Epidermal melanocyte (primary cell): ENCODE data around the gene SKIC3.

Experiments used
- DNase-seq: peaks from one replicate; pipeline ENCODE4 v3.0.0; 2011; ENCODE audit warnings: low spot score; ENCODE audit not compliant: insufficient read length

SKIC3 gene

GRCh38 chr5:95531491-95531890 is 23.3 kb downstream of the SKIC3 start:
- no peak for DNase-seq

- no peak for DNase-seq
Observed at GRCh38 chr5:95530416-95530815, 24.4 kb downstream of the SKIC3 start.

GRCh38 chr5:95528565-95528964 is 26.2 kb downstream of the SKIC3 start:
- DNase-seq, result no peak

GRCh38 chr5:95526871-95527270 is 27.9 kb downstream of the SKIC3 start:
- no peak for DNase-seq

- DNase-seq, result no peak
Observed at GRCh38 chr5:95524423-95524822, 30.4 kb downstream of the SKIC3 start.

- DNase-seq, result no peak
Observed at GRCh38 chr5:95520206-95520605, 34.6 kb downstream of the SKIC3 start.

- DNase-seq, result no peak
Observed at GRCh38 chr5:95519681-95520080, 35.1 kb downstream of the SKIC3 start.

- no peak for DNase-seq
Observed at GRCh38 chr5:95519151-95519550, 35.6 kb downstream of the SKIC3 start.

- DNase-seq, result no peak
Observed at GRCh38 chr5:95518417-95518816, 36.4 kb downstream of the SKIC3 start.

- no peak for DNase-seq
Observed at GRCh38 chr5:95511606-95512005, 43.2 kb downstream of the SKIC3 start.

GRCh38 chr5:95508550-95508949 is 46.2 kb downstream of the SKIC3 start:
- DNase-seq, result no peak
